ENCODE measurements around the gene CPEB2. TPM values are rescaled to one million over a fixed set of nuclear protein-coding genes. Genes with fewer than 3 reads are reported as not detected.

Gene CPEB2
- polyA plus RNA-seq: 10 to 100 TPM in 1 of 4 donors, 1 to 10 TPM in 3; 5.4 to 15.4 (median 8.3) TPM
- long read RNA-seq, donor 1, full-length matches to known transcripts: 3 of 10 reads
- long read RNA-seq, donor 1, partial matches to known transcripts: 7 of 10 reads
- long read RNA-seq, donor 1, other reads (novel, unspliced or antisense): 0 of 10 reads
- long read RNA-seq, donor 2: 0 reads
- long read RNA-seq, donor 3: 0 reads
- long read RNA-seq, donor 4: 0 reads
- long read RNA-seq, donor 5: 0 reads
- long read RNA-seq, donor 6, partial matches to known transcripts: 0 of 1 reads
- long read RNA-seq, donor 6, other reads (novel, unspliced or antisense): 0 of 1 reads
- long read RNA-seq, donor 7: 0 reads
- long read RNA-seq, donor 8: 0 reads
- long read RNA-seq, donor 9: 0 reads
- long read RNA-seq, donor 10, full-length matches to known transcripts: 1 of 1 reads
- long read RNA-seq, donor 10, partial matches to known transcripts: 0 of 1 reads
- long read RNA-seq, donor 10, other reads (novel, unspliced or antisense): 0 of 1 reads

GRCh38 chr4:15001869-15002658, at the start of gene CPEB2:
TSS of gene CPEB2 (plus strand) at chr4:15002481. CDS start at chr4:15002674, 193 bp downstream.
- Histone ChIP-seq H3K4me3 (ENCODE audit: low read depth in 1 of 3, low read length in 3 of 3) (peak within 1 kb of the TSS; percentile 85 to 99 (median 98)), H3K27ac (ENCODE audit: low read depth in 1 of 3, low read length in 2 of 3) (peak within 1 kb of the TSS; percentile 98 to 100 (median 99)), H3K9me3 (ENCODE audit: control insufficient read depth in 2 of 2, insufficient read depth in 1 of 2, low read depth in 1 of 2, low read length in 1 of 2) (peaks cover 0 to 3% of the 10 kb centered on the region in 2 donors), H3K36me3 (ENCODE audit: control insufficient read depth in 3 of 3, insufficient read depth in 2 of 3, low read depth in 1 of 3, low read length in 3 of 3) (no peaks in the 10 kb centered on the region), H3K4me1 (ENCODE audit: control insufficient read depth in 3 of 3, insufficient read depth in 2 of 3, low read depth in 1 of 3, low read length in 2 of 3) (no peaks in the 10 kb centered on the region), H3K27me3 (ENCODE audit: control insufficient read depth in 3 of 3, insufficient read depth in 3 of 3, low read length in 3 of 3) (no peaks in the 10 kb centered on the region)
- WGBS, 3 donors: 0 to 1% (median 1%) methylated on average over 55 to 104 of the region's 104 CpGs
- no peak for FAIRE-seq
- peak; percentile 94 to 99 for DNase-seq

DNA sequence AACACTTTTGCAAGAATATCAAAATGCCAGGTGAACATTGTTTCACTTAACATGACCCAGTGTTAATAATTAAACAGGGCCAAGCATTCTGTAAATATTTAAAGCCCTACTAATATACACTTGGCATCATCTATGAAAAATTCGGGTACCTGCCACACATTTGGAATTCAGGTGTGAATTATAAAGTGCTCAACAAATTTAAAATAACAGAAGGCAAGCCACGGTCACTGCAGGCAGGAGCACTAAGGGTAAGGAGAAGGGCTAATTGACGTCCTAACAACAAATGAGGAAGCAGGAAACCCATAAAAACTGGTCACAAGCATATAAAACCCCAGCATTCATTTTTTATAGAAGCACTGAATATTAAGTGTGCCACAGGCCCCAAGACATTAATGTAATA, 43.8 kb upstream of the CPEB2 start:
- H3K27me3 ChIP-seq (ENCODE audit: control insufficient read depth in 3 of 3, insufficient read depth in 3 of 3, low read length in 3 of 3): no peaks in the 10 kb centered on the region
- DNase-seq: no peak
- H3K4me3 ChIP-seq (ENCODE audit: low read depth in 1 of 3, low read length in 3 of 3): no peak overlapping the region
- H3K27ac ChIP-seq (ENCODE audit: low read depth in 1 of 3, low read length in 2 of 3): no peak overlapping the region
- H3K4me1 ChIP-seq (ENCODE audit: control insufficient read depth in 3 of 3, insufficient read depth in 2 of 3, low read depth in 1 of 3, low read length in 2 of 3): no peaks in the 10 kb centered on the region
- no peaks in the 10 kb centered on the region for H3K9me3 ChIP-seq (ENCODE audit: control insufficient read depth in 2 of 2, insufficient read depth in 1 of 2, low read depth in 1 of 2, low read length in 1 of 2)
- H3K36me3 ChIP-seq (ENCODE audit: control insufficient read depth in 3 of 3, insufficient read depth in 2 of 3, low read depth in 1 of 3, low read length in 3 of 3): no peaks in the 10 kb centered on the region
- no peak for FAIRE-seq
- WGBS, 3 donors: 13 to 38% (median 29%) methylated on average over 3 of the region's 3 CpGs

DNA sequence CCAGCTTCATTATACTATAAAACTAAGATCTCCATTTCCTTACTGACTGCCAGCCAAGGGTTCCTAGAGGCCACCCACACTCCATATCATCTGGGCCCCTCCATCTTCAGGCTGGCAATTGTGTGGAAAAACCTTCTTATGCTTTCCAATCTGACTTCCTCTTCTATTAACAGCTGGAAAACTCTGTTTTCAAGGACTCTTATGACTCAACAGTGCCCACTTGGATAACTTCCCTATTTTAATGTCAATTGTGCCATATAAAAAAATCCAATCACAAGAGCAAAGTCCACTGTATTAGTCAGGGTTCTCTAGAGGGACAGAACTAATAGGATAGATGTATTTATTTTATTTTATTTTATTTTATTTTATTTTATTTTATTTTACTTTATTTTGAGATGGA, 41.0 kb upstream of the CPEB2 start:
- Histone ChIP-seq H3K4me3 (ENCODE audit: low read depth in 1 of 3, low read length in 3 of 3) (no peak overlapping the region), H3K9me3 (ENCODE audit: control insufficient read depth in 2 of 2, insufficient read depth in 1 of 2, low read depth in 1 of 2, low read length in 1 of 2) (no peaks in the 10 kb centered on the region), H3K27me3 (ENCODE audit: control insufficient read depth in 3 of 3, insufficient read depth in 3 of 3, low read length in 3 of 3) (no peaks in the 10 kb centered on the region), H3K4me1 (ENCODE audit: control insufficient read depth in 3 of 3, insufficient read depth in 2 of 3, low read depth in 1 of 3, low read length in 2 of 3) (no peaks in the 10 kb centered on the region), H3K27ac (ENCODE audit: low read depth in 1 of 3, low read length in 2 of 3) (peak overlapping the region in 1 of 3 donors; percentile 20), H3K36me3 (ENCODE audit: control insufficient read depth in 3 of 3, insufficient read depth in 2 of 3, low read depth in 1 of 3, low read length in 3 of 3) (no peaks in the 10 kb centered on the region)
- FAIRE-seq (no peak), DNase-seq (peak in 1 of 2 donors; percentile 68)

DNA sequence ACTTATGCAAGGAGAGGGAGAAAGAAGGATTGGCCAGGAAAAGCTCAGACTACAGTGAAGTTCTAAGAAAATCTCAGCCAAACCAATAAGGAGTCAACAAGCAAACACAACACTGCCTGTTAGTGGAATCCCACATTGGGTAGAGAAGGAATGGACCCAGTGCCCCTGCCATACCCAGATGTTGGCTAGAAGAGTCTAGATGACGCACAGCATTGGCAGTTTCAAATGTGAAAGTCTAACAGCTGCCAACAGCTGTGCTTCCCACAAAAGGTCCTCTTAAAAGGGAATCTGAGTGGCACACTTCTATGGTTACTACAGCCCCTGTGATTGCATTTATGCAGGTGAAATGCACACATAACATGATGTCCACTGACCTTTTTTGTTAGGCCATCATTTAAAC, 37.2 kb upstream of the CPEB2 start:
- Histone ChIP-seq H3K4me1 (ENCODE audit: control insufficient read depth in 3 of 3, insufficient read depth in 2 of 3, low read depth in 1 of 3, low read length in 2 of 3) (no peaks in the 10 kb centered on the region), H3K36me3 (ENCODE audit: control insufficient read depth in 3 of 3, insufficient read depth in 2 of 3, low read depth in 1 of 3, low read length in 3 of 3) (no peaks in the 10 kb centered on the region), H3K27ac (ENCODE audit: low read depth in 1 of 3, low read length in 2 of 3) (no peak overlapping the region), H3K9me3 (ENCODE audit: control insufficient read depth in 2 of 2, insufficient read depth in 1 of 2, low read depth in 1 of 2, low read length in 1 of 2) (no peaks in the 10 kb centered on the region), H3K27me3 (ENCODE audit: control insufficient read depth in 3 of 3, insufficient read depth in 3 of 3, low read length in 3 of 3) (no peaks in the 10 kb centered on the region), H3K4me3 (ENCODE audit: low read depth in 1 of 3, low read length in 3 of 3) (no peak overlapping the region)
- DNase-seq: no peak
- no peak for FAIRE-seq
- 64 to 81% (median 67%) methylated on average over 1 of the region's 1 CpG for WGBS, 3 donors

- Histone ChIP-seq H3K36me3 (ENCODE audit: control insufficient read depth in 3 of 3, insufficient read depth in 2 of 3, low read depth in 1 of 3, low read length in 3 of 3) (no peaks in the 10 kb centered on the region), H3K4me3 (ENCODE audit: low read depth in 1 of 3, low read length in 3 of 3) (no peak overlapping the region), H3K27me3 (ENCODE audit: control insufficient read depth in 3 of 3, insufficient read depth in 3 of 3, low read length in 3 of 3) (no peaks in the 10 kb centered on the region), H3K27ac (ENCODE audit: low read depth in 1 of 3, low read length in 2 of 3) (no peak overlapping the region), H3K4me1 (ENCODE audit: control insufficient read depth in 3 of 3, insufficient read depth in 2 of 3, low read depth in 1 of 3, low read length in 2 of 3) (no peaks in the 10 kb centered on the region), H3K9me3 (ENCODE audit: control insufficient read depth in 2 of 2, insufficient read depth in 1 of 2, low read depth in 1 of 2, low read length in 1 of 2) (no peaks in the 10 kb centered on the region)
- DNase-seq (no peak), FAIRE-seq (no peak)
- WGBS, 3 donors: 75 to 84% (median 80%) methylated on average over 3 of the region's 3 CpGs
Measured at GRCh38 chr4:14967982-14968381, 34.3 kb upstream of the CPEB2 start.

DNA sequence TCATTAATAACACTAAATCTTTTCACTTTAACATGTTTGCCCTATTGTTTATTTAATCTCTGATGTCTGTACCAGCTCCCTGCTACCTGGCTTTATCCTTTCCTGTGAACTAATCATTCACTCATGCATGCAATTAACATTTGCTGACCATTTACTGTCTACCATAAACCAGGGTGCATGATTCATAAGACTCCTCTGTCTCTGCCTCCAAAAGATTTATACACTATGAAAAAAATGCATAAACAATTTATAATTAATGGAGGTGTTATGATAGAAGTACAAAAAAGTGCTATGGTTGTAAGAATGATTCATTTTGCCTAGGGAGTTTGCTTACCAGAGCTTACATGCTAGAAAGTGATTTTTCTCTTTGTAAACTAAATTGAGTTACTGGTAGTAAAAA, 24.5 kb upstream of the CPEB2 start:
- Histone ChIP-seq H3K27ac (ENCODE audit: low read depth in 1 of 3, low read length in 2 of 3) (no peak overlapping the region), H3K36me3 (ENCODE audit: control insufficient read depth in 3 of 3, insufficient read depth in 2 of 3, low read depth in 1 of 3, low read length in 3 of 3) (no peaks in the 10 kb centered on the region), H3K4me1 (ENCODE audit: control insufficient read depth in 3 of 3, insufficient read depth in 2 of 3, low read depth in 1 of 3, low read length in 2 of 3) (no peaks in the 10 kb centered on the region), H3K27me3 (ENCODE audit: control insufficient read depth in 3 of 3, insufficient read depth in 3 of 3, low read length in 3 of 3) (peaks cover 0 to 3% (median 0%) of the 10 kb centered on the region in 3 donors), H3K9me3 (ENCODE audit: control insufficient read depth in 2 of 2, insufficient read depth in 1 of 2, low read depth in 1 of 2, low read length in 1 of 2) (no peaks in the 10 kb centered on the region), H3K4me3 (ENCODE audit: low read depth in 1 of 3, low read length in 3 of 3) (no peak overlapping the region)
- DNase-seq (no peak), FAIRE-seq (no peak)

DNA sequence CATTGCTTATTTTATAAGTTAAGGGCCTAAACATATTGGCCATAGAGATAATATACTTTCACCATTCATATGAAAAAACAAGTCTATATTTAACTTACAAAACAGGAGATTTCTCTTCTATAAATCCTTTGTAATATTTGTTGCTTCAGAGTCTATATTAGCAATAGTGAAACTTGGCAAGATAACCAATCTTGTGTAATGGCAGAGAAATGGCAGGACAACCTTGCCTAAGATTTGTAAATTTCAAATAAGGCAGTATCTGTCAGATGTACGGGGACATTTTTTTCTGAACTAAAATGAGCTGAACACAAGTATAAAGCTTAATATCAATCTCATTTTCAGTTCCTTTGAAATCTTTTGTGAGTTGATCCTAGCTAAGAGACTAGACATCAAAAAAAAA, 17.8 kb upstream of the CPEB2 start:
- no peaks in the 10 kb centered on the region for H3K9me3 ChIP-seq (ENCODE audit: control insufficient read depth in 2 of 2, insufficient read depth in 1 of 2, low read depth in 1 of 2, low read length in 1 of 2)
- WGBS, 3 donors: 68 to 90% (median 71%) methylated on average over 1 of the region's 1 CpG
- H3K36me3 ChIP-seq (ENCODE audit: control insufficient read depth in 3 of 3, insufficient read depth in 2 of 3, low read depth in 1 of 3, low read length in 3 of 3): no peaks in the 10 kb centered on the region
- H3K27me3 ChIP-seq (ENCODE audit: control insufficient read depth in 3 of 3, insufficient read depth in 3 of 3, low read length in 3 of 3): no peaks in the 10 kb centered on the region
- H3K4me1 ChIP-seq (ENCODE audit: control insufficient read depth in 3 of 3, insufficient read depth in 2 of 3, low read depth in 1 of 3, low read length in 2 of 3): peaks cover 0 to 2% (median 0%) of the 10 kb centered on the region in 3 donors
- H3K4me3 ChIP-seq (ENCODE audit: low read depth in 1 of 3, low read length in 3 of 3): no peak overlapping the region
- H3K27ac ChIP-seq (ENCODE audit: low read depth in 1 of 3, low read length in 2 of 3): no peak overlapping the region
- DNase-seq: no peak
- FAIRE-seq: no peak

GRCh38 chr4:14985161-14985560, 17.1 kb upstream of the CPEB2 start:
- Histone ChIP-seq H3K4me3 (ENCODE audit: low read depth in 1 of 3, low read length in 3 of 3) (no peak overlapping the region), H3K27ac (ENCODE audit: low read depth in 1 of 3, low read length in 2 of 3) (no peak overlapping the region), H3K9me3 (ENCODE audit: control insufficient read depth in 2 of 2, insufficient read depth in 1 of 2, low read depth in 1 of 2, low read length in 1 of 2) (no peaks in the 10 kb centered on the region), H3K36me3 (ENCODE audit: control insufficient read depth in 3 of 3, insufficient read depth in 2 of 3, low read depth in 1 of 3, low read length in 3 of 3) (no peaks in the 10 kb centered on the region), H3K27me3 (ENCODE audit: control insufficient read depth in 3 of 3, insufficient read depth in 3 of 3, low read length in 3 of 3) (no peaks in the 10 kb centered on the region), H3K4me1 (ENCODE audit: control insufficient read depth in 3 of 3, insufficient read depth in 2 of 3, low read depth in 1 of 3, low read length in 2 of 3) (peaks cover 0 to 2% (median 0%) of the 10 kb centered on the region in 3 donors)
- DNase-seq: peak in 1 of 2 donors; percentile 8
- WGBS, 3 donors: 78 to 96% (median 86%) methylated on average over 1 of the region's 1 CpG
- no peak for FAIRE-seq

Measured in small intestine (tissue), 16 donors.